H1 (cell line): ENCODE measurements around the gene COL6A2. TPM values are rescaled to one million over a fixed set of nuclear protein-coding genes. Genes with fewer than 3 reads are reported as not detected.
A peak's percentile ranks its signal among the peaks of the same experiment; 100 is the strongest.

Source experiments
- CTCF ChIA-PET: fragments of 300-600 bp; sonication (Branson Sonifier 250); formaldehyde crosslinking; loops from one replicate; lab custom pipeline; 2021; ENCODE audit not compliant: partially characterized antibody; lab: Charles Lee
- POLR2A ChIA-PET: fragments of 300-600 bp; sonication (Branson Sonifier 250); formaldehyde crosslinking; loops from one replicate; lab custom pipeline; 2021; ENCODE audit warnings: inconsistent platforms; ENCODE audit not compliant: partially characterized antibody; lab: Charles Lee
- DNase-seq, 2 experiments: peaks; one replicate each; pipeline versions ENCODE4 v3.0.0 to v3.0.0-alpha.2; 2010 to 2022; ENCODE audit warnings: low spot score in 2 of 2, low read depth in 1 of 2, mixed read lengths in 1 of 2
- FAIRE-seq: peaks from 2 replicates; lab custom pipeline; 2011; peaks lifted over from hg19 to GRCh38; lab: Jason Lieb, UNC
- H2AFZ ChIP-seq: 2 replicates; pipeline ENCODE4 v1.8.1; 2012; ENCODE audit warnings: low read length, inconsistent platforms
- H2AK5ac ChIP-seq: 2 replicates; pipeline ENCODE4 v1.6.1; 2013; ENCODE audit warnings: low read depth, low read length
- H2BK120ac ChIP-seq: replicated peaks from 2 replicates; pipeline ENCODE3; 2013; ENCODE audit warnings: low read depth, low read length, inconsistent platforms
- H2BK12ac ChIP-seq: 2 replicates; pipeline ENCODE4 v1.6.1; 2013; ENCODE audit warnings: low read depth, low read length
- H2BK15ac ChIP-seq: 2 replicates; pipeline ENCODE4 v1.6.1; 2013; ENCODE audit warnings: low read length
- H2BK20ac ChIP-seq: 2 replicates; pipeline ENCODE4 v1.6.1; 2013; ENCODE audit warnings: low read length
- H2BK5ac ChIP-seq: 2 replicates; pipeline ENCODE4 v1.6.1; 2013; ENCODE audit warnings: low read depth, low read length
- H3K14ac ChIP-seq: 2 replicates; pipeline ENCODE4 v1.6.1; 2013; ENCODE audit warnings: inconsistent platforms; ENCODE audit not compliant: insufficient read length
- H3K18ac ChIP-seq: 2 replicates; pipeline ENCODE4 v1.6.1; 2013; ENCODE audit warnings: low read length; ENCODE audit errors: extremely low read depth
- H3K23ac ChIP-seq: 2 replicates; pipeline ENCODE4 v1.6.1; 2013; ENCODE audit warnings: inconsistent platforms; ENCODE audit not compliant: insufficient read length
- H3K23me2 ChIP-seq: 2 replicates; pipeline ENCODE4 v1.6.1; 2013; ENCODE audit warnings: low read depth, low read length
- H3K27ac ChIP-seq: 2 replicates; pipeline ENCODE4 v1.6.1; 2011; ENCODE audit warnings: low read depth, low read length, inconsistent platforms
- H3K27me3 ChIP-seq, 4 experiments: replicated peaks in 1 of 4; 1 replicate in 1 of 4; 2 replicates in 3 of 4; pipeline versions ENCODE4 v1.6.1 to v1.8.1; 2011 to 2013; ENCODE audit warnings: low read length in 3 of 4, mild to moderate bottlenecking in 3 of 4, inconsistent platforms in 2 of 4, mixed read lengths in 2 of 4, moderate library complexity in 1 of 4; ENCODE audit not compliant: control insufficient read depth in 3 of 4, insufficient read depth in 3 of 4; ENCODE audit errors: extremely low read depth in 1 of 4
- H3K36me3 ChIP-seq, 4 experiments: 2 replicates each; pipeline versions ENCODE4 v1.6.1 to v1.8.1; 2011 to 2013; ENCODE audit warnings: mild to moderate bottlenecking in 4 of 4, low read length in 3 of 4, moderate library complexity in 2 of 4, control low read depth in 1 of 4, inconsistent platforms in 1 of 4; ENCODE audit not compliant: insufficient read depth in 4 of 4, control insufficient read depth in 2 of 4
- H3K4ac ChIP-seq: replicated peaks from 2 replicates; pipeline ENCODE3; 2013; ENCODE audit warnings: low read length, low read depth, mixed read lengths, inconsistent platforms; ENCODE audit not compliant: insufficient read length
- H3K4me1 ChIP-seq, 4 experiments: replicated peaks in 1 of 4; 1 replicate in 1 of 4; 2 replicates in 3 of 4; pipeline versions ENCODE4 v1.6.1 to v1.8.1; 2011 to 2013; ENCODE audit warnings: low read length in 3 of 4, inconsistent platforms in 2 of 4, mixed read lengths in 1 of 4; ENCODE audit not compliant: insufficient read depth in 4 of 4, control insufficient read depth in 3 of 4
- H3K4me2 ChIP-seq, 2 experiments: 2 replicates each; pipeline versions ENCODE4 v1.6.1 to v1.8.1; 2011 to 2013; ENCODE audit warnings: low read depth in 2 of 2, low read length in 2 of 2, control low read depth in 1 of 2, inconsistent platforms in 1 of 2, mild to moderate bottlenecking in 1 of 2; ENCODE audit not compliant: insufficient read depth in 1 of 2
- H3K4me3 ChIP-seq, 4 experiments: fragments of 200-600, 300-600 bp in 1 of 4; sonication (generic), shearing (Covaris generic), sonication (Bioruptor Twin) in 1 of 4; 2 replicates each; pipeline versions ENCODE4 v1.5.1 to v1.8.1; 2011 to 2016; ENCODE audit warnings: low read length in 4 of 4, low read depth in 3 of 4, control low read depth in 2 of 4, inconsistent platforms in 2 of 4, mild to moderate bottlenecking in 2 of 4, mixed read lengths in 1 of 4, moderate library complexity in 1 of 4; ENCODE audit not compliant: insufficient read depth in 2 of 4; ENCODE audit errors: extremely low read depth in 1 of 4
- H3K56ac ChIP-seq: replicated peaks from 2 replicates; pipeline ENCODE3; 2013; ENCODE audit warnings: low read depth, mild to moderate bottlenecking, mixed read lengths, low read length, inconsistent platforms; ENCODE audit not compliant: insufficient read length
- H3K79me1 ChIP-seq: 2 replicates; pipeline ENCODE4 v1.6.1; 2013; ENCODE audit warnings: low read depth, low read length, control low read depth
- H3K79me2 ChIP-seq, 2 experiments: 2 replicates each; pipeline versions ENCODE4 v1.6.1 to v1.8.1; 2012 to 2013; ENCODE audit warnings: low read length in 2 of 2, mild to moderate bottlenecking in 2 of 2, inconsistent platforms in 1 of 2; ENCODE audit not compliant: insufficient read depth in 2 of 2, control insufficient read depth in 1 of 2
- H3K9ac ChIP-seq, 4 experiments: replicated peaks in 1 of 4; 1 replicate in 1 of 4; 2 replicates in 3 of 4; pipeline versions ENCODE4 v1.6.1 to v1.8.1; 2011 to 2013; ENCODE audit warnings: low read depth in 3 of 4, low read length in 3 of 4, control low read depth in 2 of 4, mild to moderate bottlenecking in 2 of 4, moderate library complexity in 2 of 4, inconsistent platforms in 1 of 4; ENCODE audit errors: extremely low read depth in 1 of 4
- H3K9me3 ChIP-seq, 2 experiments: 2 replicates each; pipeline versions ENCODE4 v1.6.1 to v1.8.1; 2012 to 2013; ENCODE audit warnings: mild to moderate bottlenecking in 2 of 2, moderate library complexity in 2 of 2, control low read depth in 1 of 2, inconsistent platforms in 1 of 2, low read depth in 1 of 2, low read length in 1 of 2, mixed read lengths in 1 of 2; ENCODE audit not compliant: insufficient read depth in 2 of 2
- H4K20me1 ChIP-seq, 2 experiments: replicated peaks in 1 of 2; 2 replicates each; pipeline versions ENCODE3 to v1.8.1; 2011 to 2013; ENCODE audit warnings: inconsistent platforms in 2 of 2, low read length in 2 of 2, mild to moderate bottlenecking in 1 of 2; ENCODE audit not compliant: insufficient read depth in 2 of 2, control insufficient read depth in 1 of 2
- H4K5ac ChIP-seq: 2 replicates; pipeline ENCODE4 v1.6.1; 2013; ENCODE audit warnings: low read length, low read depth, mixed read lengths, inconsistent platforms; ENCODE audit not compliant: insufficient read length
- H4K8ac ChIP-seq: 2 replicates; pipeline ENCODE4 v1.8.0; 2013; ENCODE audit warnings: mild to moderate bottlenecking, moderate library complexity, low read length, inconsistent platforms; ENCODE audit not compliant: insufficient read depth; ENCODE audit errors: extremely low read depth
- H4K91ac ChIP-seq: replicated peaks from 2 replicates; pipeline ENCODE3; 2013; ENCODE audit warnings: low read length, mixed read lengths, inconsistent platforms; ENCODE audit not compliant: insufficient read length
- ATF2 ChIP-seq: IDR thresholded peaks from 2 replicates; pipeline ENCODE4 v1.6.1; 2012; ENCODE audit warnings: low read length, inconsistent platforms
- CHD1 ChIP-seq: IDR thresholded peaks from 2 replicates; pipeline ENCODE4 v1.6.1; 2012; ENCODE audit warnings: low read depth, low read length, improper control_type of control experiment
- CREB1 ChIP-seq: IDR thresholded peaks from 2 replicates; pipeline ENCODE4 v1.6.1; 2012; ENCODE audit warnings: inconsistent platforms
- EP300 ChIP-seq, 2 experiments: IDR thresholded peaks; 1 replicate in 1 of 2; 2 replicates in 1 of 2; pipeline ENCODE4 v1.6.1; 2011 to 2012; ENCODE audit warnings: low read depth in 2 of 2, low read length in 2 of 2, mild to moderate bottlenecking in 2 of 2, borderline replicate concordance in 1 of 2, inconsistent platforms in 1 of 2, moderate library complexity in 1 of 2
- JUND ChIP-seq: IDR thresholded peaks from 2 replicates; pipeline ENCODE4 v1.6.1; 2011; ENCODE audit warnings: mild to moderate bottlenecking, improper control_type of control experiment, low read length
- KDM1A ChIP-seq: fragments of 200-600, 300-600 bp; sonication (generic); IDR thresholded peaks from 2 replicates; pipeline ENCODE4 v1.7.1; 2016; ENCODE audit warnings: mild to moderate bottlenecking, low read length, borderline replicate concordance
- POU5F1 ChIP-seq: IDR thresholded peaks from 2 replicates; pipeline ENCODE4 v1.6.1; 2011; ENCODE audit warnings: low read depth, mild to moderate bottlenecking, low read length, moderate library complexity
- RBBP5 ChIP-seq: IDR thresholded peaks from 2 replicates; pipeline ENCODE4 v1.7.1; 2012; ENCODE audit warnings: low read depth, mild to moderate bottlenecking, inconsistent platforms, low read length, moderate library complexity, borderline replicate concordance
- ZNF274 ChIP-seq: IDR thresholded peaks from 2 replicates; pipeline ENCODE4 v1.7.0; 2012; ENCODE audit warnings: low read length, borderline replicate concordance; ENCODE audit errors: extremely low read depth
- WGBS, 2 experiments: shearing (Covaris generic) in 1 of 2; methylation state at CpG; one replicate each; pipeline versions ENCODE4 v1.1.6 to v1.1.7; 2013 to 2015; ENCODE audit warnings: low lambda C conversion rate in 2 of 2, mixed read lengths in 2 of 2, inconsistent platforms in 1 of 2, low coverage in 1 of 2, missing lambda C conversion rate in 1 of 2; ENCODE audit not compliant: insufficient replicate concordance in 2 of 2, insufficient coverage in 1 of 2, insufficient read length in 1 of 2; ENCODE audit errors: extremely low coverage in 1 of 2, missing lambda C conversion rate in 1 of 2; 5-methylcytosine and 5-hydroxymethylcytosine counted together
- polyA plus RNA-seq, 7 experiments: library from polyadenylated mRNA; depleted of rRNA in 3 of 7; stranded (reverse) in 5 of 7; unstranded in 2 of 7; fragments of >200 nt in 5 of 7; fragments of 200-250 nt in 2 of 7; gene quantifications; 1 replicate in 5 of 7; 2 replicates in 1 of 7; 4 replicates in 1 of 7; pipeline versions ENCODE4 v1.2.1 to v1.2.3, GENCODE V29; 2011 to 2013; ENCODE audit warnings: missing spikeins in 2 of 7, mixed read lengths in 2 of 7
- total RNA-seq: library from RNA; stranded (reverse); fragmentation: NEBNext Ultra II Directional; extraction: Animal tissue kit (Norgen Biotek cat#: 25700); gene quantifications from 2 replicates; pipeline ENCODE4 v1.2.1, GENCODE V29; 2021

COL6A2 gene
- total and polyA plus RNA-seq, 2 of the 8 experiments (the other 6 are each of a cell fraction or from before 2014, with no cell fraction given), result 60.1 to 62.7 TPM

- 0 out of 2 replicates have a peak overlapping the region, but pooled peaks have one; percentile 19 for H3K18ac ChIP-seq
- CTCF ChIA-PET, result interaction anchor here (1.2 kb wide), 1 partner anchor 130 kb away, joined by 5 read pairs; no protein-coding TSS in a partner anchor
- no peak for DNase-seq
Measured at GRCh38 chr21:46052703-46053651, 44.9 kb upstream of the COL6A2 start.

More at GRCh38 chr21:46052703-46053651, 44.9 kb upstream of the COL6A2 start:
- Histone ChIP-seq H2BK120ac (no peak overlapping the region), H4K91ac (peak overlapping the region; percentile 19), H3K79me2 (no peaks in the 10 kb centered on the region), H3K23me2 (peaks cover 8% of the 10 kb centered on the region; the same call in 1 of the 2 replicates), H3K14ac (no peak overlapping the region), H3K23ac (no peak overlapping the region), H3K9me3 (peaks cover 0 to 3% of the 10 kb centered on the region in 2 experiments; a peak in 1 of 4 replicates), H3K4me3 (no peak overlapping the region), H3K79me1 (no peaks in the 10 kb centered on the region), H3K56ac (no peak overlapping the region), H2BK20ac (no peak overlapping the region), H2AK5ac (peak overlapping the region; percentile 49; the same call in 1 of the 2 replicates)
- WGBS, 2 experiments, result 88% methylated on average over 31 of the region's 31 CpGs; no CpG with 5 or more reads in 1 of the 2 experiments
- TF ChIP-seq ATF2 (no peak), CHD1 (no peak), KDM1A (no peak), ZNF274 (no peak), POU5F1 (no peak), RBBP5 (no peak), CREB1 (no peak), EP300 (IDR thresholded peaks at IDR 0.05; ENCODE audit: borderline replicate concordance in 1 of 2, low read depth in 2 of 2, low read length in 2 of 2) (no peak), JUND (no peak)
- TF ChIP-seq, all 59 proteins: peak for 0
- Histone ChIP-seq H3K36me3 (no peaks in the 10 kb centered on the region), H3K27ac (no peak overlapping the region), H4K8ac (peak overlapping the region; percentile 0; the same call in 1 of the 2 replicates), H2BK5ac (no peak overlapping the region), H3K9ac (no peak overlapping the region), H4K20me1 (no peaks in the 10 kb centered on the region), H3K4me2 (no peak overlapping the region), H2BK15ac (0 out of 2 replicates have a peak overlapping the region, but pooled peaks have one; percentile 81), H2AFZ (no peak overlapping the region), H3K4me1 (peaks cover 0 to 22% (median 7%) of the 10 kb centered on the region in 4 experiments; a peak in 6 of 7 replicates), H3K4ac (no peak overlapping the region), H2BK12ac (peak overlapping the region; percentile 50; the same call in 1 of the 2 replicates), H3K27me3 (0 out of 7 replicates have a peak, but pooled peaks cover 0 to 2% (median 0%) of the 10 kb centered on the region in 4 experiments), H4K5ac (no peak overlapping the region)
- FAIRE-seq, result no peak
- POLR2A ChIA-PET, result no interaction called here
